DOHH2 (cell line): ENCODE data around the gene PCDHGA12.

Source experiments
- CTCF ChIP-seq: fragments of 200-600 bp; sonication (generic); IDR thresholded peaks from one replicate; pipeline ENCODE4 v1.5.1; 2014; ENCODE audit warnings: antibody characterized with exemption, mild to moderate bottlenecking, low read depth, low read length; ENCODE audit not compliant: poor library complexity, severe bottlenecking
- EZH2phosphoT487 ChIP-seq: fragments of 200-600 bp; sonication (generic); IDR thresholded peaks from 2 replicates; pipeline ENCODE4 v1.6.1; 2017; ENCODE audit warnings: borderline replicate concordance, mild to moderate bottlenecking, antibody characterized with exemption, low read length, moderate library complexity, mixed read lengths

GRCh38 chr5:141411575-141411974 is 18.7 kb upstream of the PCDHGA12 start:
- no peak for TF ChIP-seq EZH2phosphoT487
- no peak for TF ChIP-seq CTCF
